Thymus (tissue), 14 donors: ENCODE measurements around the gene EML5. TPM values are rescaled to one million over a fixed set of nuclear protein-coding genes. Genes with fewer than 3 reads are reported as not detected.
A peak's percentile ranks its signal among the peaks of the same experiment; 100 is the strongest.

Source experiments
- DNase-seq, 9 donors: peaks; one replicate each; pipeline ENCODE4 v3.0.0-alpha.2; 2013; ENCODE audit warnings: low spot score in 9 of 9, low read depth in 6 of 9, missing footprints in 1 of 9
- H3K27ac ChIP-seq, 2 donors: one replicate each; pipeline ENCODE4 v1.5.1; 2013; ENCODE audit warnings: control low read depth in 1 of 2, low read depth in 1 of 2, low read length in 1 of 2, mild to moderate bottlenecking in 1 of 2, moderate library complexity in 1 of 2
- H3K27me3 ChIP-seq, 2 donors: one replicate each; pipeline ENCODE4 v1.5.1; 2013; ENCODE audit warnings: low read length in 1 of 2; ENCODE audit not compliant: control insufficient read depth in 2 of 2, insufficient read depth in 1 of 2
- H3K36me3 ChIP-seq, 2 donors: one replicate each; pipeline ENCODE4 v1.5.1; 2013; ENCODE audit warnings: low read length in 1 of 2, mild to moderate bottlenecking in 1 of 2, moderate library complexity in 1 of 2; ENCODE audit not compliant: control insufficient read depth in 2 of 2, insufficient read depth in 2 of 2
- H3K4me1 ChIP-seq, 2 donors: one replicate each; pipeline ENCODE4 v1.5.1; 2013; ENCODE audit warnings: low read length in 2 of 2; ENCODE audit not compliant: control insufficient read depth in 2 of 2, insufficient read depth in 2 of 2
- H3K4me3 ChIP-seq, 2 donors: one replicate each; pipeline ENCODE4 v1.5.1; 2013; ENCODE audit warnings: low read length in 2 of 2, control low read depth in 1 of 2, mild to moderate bottlenecking in 1 of 2
- H3K9me3 ChIP-seq, 2 donors: one replicate each; pipeline ENCODE4 v1.5.1; 2013; ENCODE audit warnings: low read length in 1 of 2, mild to moderate bottlenecking in 1 of 2; ENCODE audit not compliant: control insufficient read depth in 2 of 2, insufficient read depth in 1 of 2
- WGBS: extraction: QIAGEN DNeasy Blood & Tissue Kit; methylation state at CpG from one replicate; pipeline ENCODE4 v1.1.7; 2013; 5-methylcytosine and 5-hydroxymethylcytosine counted together
- long read RNA-seq, 10 donors: transcript quantifications; one replicate each; lab custom pipeline, GENCODE V29; 2026
- polyA plus RNA-seq: library from polyadenylated mRNA; stranded (reverse); fragments of 200-250 nt; gene quantifications from one replicate; pipeline ENCODE4 v1.2.3, GENCODE V29; 2013
- total RNA-seq: library from RNA; stranded (reverse); fragments of 120-200 nt; gene quantifications from one replicate; pipeline ENCODE4 v1.2.4, GENCODE V29; 2013
- donor health status: healthy.

Gene EML5
- 1.2 TPM for total RNA-seq
- 0.57 TPM for polyA plus RNA-seq
- long read RNA-seq, donor 1: 0 reads
- long read RNA-seq, donor 2: 0 reads
- long read RNA-seq, donor 3, partial matches to known transcripts: 0 of 5 reads
- long read RNA-seq, donor 3, other reads (novel, unspliced or antisense): 5 of 5 reads
- long read RNA-seq, donor 4: 0 reads
- long read RNA-seq, donor 5: 0 reads
- long read RNA-seq, donor 6: 0 reads
- long read RNA-seq, donor 7: 0 reads
- long read RNA-seq, donor 8: 0 reads
- long read RNA-seq, donor 9: 0 reads
- long read RNA-seq, donor 10: 0 reads

GRCh38 chr14:88792473-88793258 is at the start of gene EML5:
EML5 (minus strand) TSS chr14:88792953; CDS start chr14:88792503, 450 bp downstream.
- peak; percentile 16 to 84 (median 64) for DNase-seq
- H3K27ac ChIP-seq: peak within 1 kb of the TSS in 1 of 2 donors; percentile 71

GRCh38 chr14:88842414-88842813 is 49.7 kb upstream of the EML5 start:
- Histone ChIP-seq H3K4me1 (no peaks in the 10 kb centered on the region), H3K27ac (no peak overlapping the region), H3K27me3 (no peaks in the 10 kb centered on the region), H3K36me3 (no peaks in the 10 kb centered on the region), H3K9me3 (no peaks in the 10 kb centered on the region), H3K4me3 (no peak overlapping the region)
- 90% methylated on average over 1 of the region's 1 CpG for WGBS
- no peak for DNase-seq

More at GRCh38 chr14:88792473-88793258, at the start of gene EML5:
- H3K27me3 ChIP-seq: peaks cover 19 to 38% of the 10 kb centered on the region in 2 donors
- peaks cover 3 to 12% of the 10 kb centered on the region in 2 donors for H3K4me1 ChIP-seq
- H3K9me3 ChIP-seq: no peaks in the 10 kb centered on the region
- peak within 1 kb of the TSS; percentile 54 to 55 for H3K4me3 ChIP-seq
- no peaks in the 10 kb centered on the region for H3K36me3 ChIP-seq
- WGBS: under 1% methylated on average over 111 of the region's 111 CpGs

- 96% methylated on average over 1 of the region's 1 CpG for WGBS
- no peak overlapping the region for H3K4me3 ChIP-seq
- no peaks in the 10 kb centered on the region for H3K9me3 ChIP-seq
- no peak for DNase-seq
- H3K27ac ChIP-seq: no peak overlapping the region
- H3K4me1 ChIP-seq: no peaks in the 10 kb centered on the region
- no peaks in the 10 kb centered on the region for H3K36me3 ChIP-seq
- H3K27me3 ChIP-seq: no peaks in the 10 kb centered on the region
Measured at GRCh38 chr14:88841741-88842140, 49.0 kb upstream of the EML5 start.

GRCh38 chr14:88840926-88841325 is 48.2 kb upstream of the EML5 start:
- Histone ChIP-seq H3K27me3 (no peaks in the 10 kb centered on the region), H3K36me3 (no peaks in the 10 kb centered on the region), H3K9me3 (no peaks in the 10 kb centered on the region), H3K27ac (no peak overlapping the region), H3K4me3 (no peak overlapping the region), H3K4me1 (no peaks in the 10 kb centered on the region)
- WGBS: 97% methylated on average over 5 of the region's 5 CpGs
- DNase-seq: no peak

GRCh38 chr14:88838015-88838414 is 45.3 kb upstream of the EML5 start:
- 96% methylated on average over 3 of the region's 3 CpGs for WGBS
- H3K36me3 ChIP-seq: no peaks in the 10 kb centered on the region
- no peaks in the 10 kb centered on the region for H3K9me3 ChIP-seq
- H3K27me3 ChIP-seq: no peaks in the 10 kb centered on the region
- no peak for DNase-seq
- H3K4me3 ChIP-seq: no peak overlapping the region
- no peaks in the 10 kb centered on the region for H3K4me1 ChIP-seq
- no peak overlapping the region for H3K27ac ChIP-seq

- Histone ChIP-seq H3K27ac (no peak overlapping the region), H3K36me3 (no peaks in the 10 kb centered on the region), H3K27me3 (no peaks in the 10 kb centered on the region), H3K9me3 (no peaks in the 10 kb centered on the region), H3K4me1 (no peaks in the 10 kb centered on the region), H3K4me3 (no peak overlapping the region)
- no peak for DNase-seq
- 97% methylated on average over 1 of the region's 1 CpG for WGBS
Measured at GRCh38 chr14:88837495-88837894, 44.7 kb upstream of the EML5 start.

GRCh38 chr14:88835661-88836060 is 42.9 kb upstream of the EML5 start:
- no peak overlapping the region for H3K27ac ChIP-seq
- no peaks in the 10 kb centered on the region for H3K27me3 ChIP-seq
- no peaks in the 10 kb centered on the region for H3K36me3 ChIP-seq
- H3K4me1 ChIP-seq: no peaks in the 10 kb centered on the region
- no peak overlapping the region for H3K4me3 ChIP-seq
- H3K9me3 ChIP-seq: no peaks in the 10 kb centered on the region
- no peak for DNase-seq

GRCh38 chr14:88834883-88835431 is 42.2 kb upstream of the EML5 start:
- H3K9me3 ChIP-seq: no peaks in the 10 kb centered on the region
- no peak overlapping the region for H3K27ac ChIP-seq
- no peaks in the 10 kb centered on the region for H3K36me3 ChIP-seq
- H3K4me3 ChIP-seq: no peak overlapping the region
- H3K27me3 ChIP-seq: no peaks in the 10 kb centered on the region
- H3K4me1 ChIP-seq: no peaks in the 10 kb centered on the region
- no peak for DNase-seq

GRCh38 chr14:88831284-88831683 is 38.5 kb upstream of the EML5 start:
- Histone ChIP-seq H3K9me3 (no peaks in the 10 kb centered on the region), H3K36me3 (no peaks in the 10 kb centered on the region), H3K4me3 (no peak overlapping the region), H3K27ac (no peak overlapping the region), H3K27me3 (no peaks in the 10 kb centered on the region), H3K4me1 (no peaks in the 10 kb centered on the region)
- DNase-seq: no peak
